Transverse colon (tissue), 4 donors: ENCODE data around the gene LYRM2.

Experiments
- POLR2A ChIP-seq: fragments of 450-650 bp; IDR thresholded peaks from one replicate; pipeline ENCODE4 v1.6.1; 2016; ENCODE audit warnings: antibody characterized with exemption, mild to moderate bottlenecking, moderate library complexity
- POLR2AphosphoS5 ChIP-seq, 3 donors: sonication (generic); formaldehyde crosslinking; IDR thresholded peaks; one replicate each; pipeline ENCODE4 v1.6.1; 2016; ENCODE audit warnings: antibody characterized with exemption in 3 of 3
- TF ChIP-seq, protein P1 (sequence below), 5 experiments: fragments of 200-600 bp in 3 of 5; fragments of 450-650 bp in 2 of 5; sonication (generic) in 3 of 5; IDR thresholded peaks; 1 replicate in 2 of 5; 2 replicates in 3 of 5; pipeline ENCODE4 v1.5.1; 2016 to 2017; ENCODE audit warnings: antibody characterized with exemption in 5 of 5, inconsistent platforms in 3 of 5, mild to moderate bottlenecking in 2 of 5, moderate library complexity in 1 of 5

DNA sequence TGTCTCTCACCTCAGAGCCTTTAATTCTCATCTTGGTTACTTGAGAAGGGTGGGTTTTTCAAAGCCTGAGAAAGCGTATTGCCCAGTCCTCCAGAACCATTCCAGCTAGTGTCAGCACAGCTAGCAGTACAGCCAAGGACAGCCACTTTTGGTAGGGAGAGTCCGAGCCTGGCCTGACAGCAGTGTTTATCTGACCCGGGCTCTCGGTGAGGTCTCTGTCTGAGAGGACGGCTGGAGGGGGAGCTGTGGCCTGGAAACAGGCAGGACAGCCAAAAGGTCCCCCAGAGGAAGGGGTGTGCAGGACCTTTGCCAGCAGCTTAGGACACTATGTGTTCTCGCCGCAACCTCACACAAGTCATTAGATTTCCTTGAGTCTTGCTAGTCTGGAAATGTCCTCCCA is 38.8 kb downstream of the LYRM2 start:
- TF ChIP-seq, protein P1, sequence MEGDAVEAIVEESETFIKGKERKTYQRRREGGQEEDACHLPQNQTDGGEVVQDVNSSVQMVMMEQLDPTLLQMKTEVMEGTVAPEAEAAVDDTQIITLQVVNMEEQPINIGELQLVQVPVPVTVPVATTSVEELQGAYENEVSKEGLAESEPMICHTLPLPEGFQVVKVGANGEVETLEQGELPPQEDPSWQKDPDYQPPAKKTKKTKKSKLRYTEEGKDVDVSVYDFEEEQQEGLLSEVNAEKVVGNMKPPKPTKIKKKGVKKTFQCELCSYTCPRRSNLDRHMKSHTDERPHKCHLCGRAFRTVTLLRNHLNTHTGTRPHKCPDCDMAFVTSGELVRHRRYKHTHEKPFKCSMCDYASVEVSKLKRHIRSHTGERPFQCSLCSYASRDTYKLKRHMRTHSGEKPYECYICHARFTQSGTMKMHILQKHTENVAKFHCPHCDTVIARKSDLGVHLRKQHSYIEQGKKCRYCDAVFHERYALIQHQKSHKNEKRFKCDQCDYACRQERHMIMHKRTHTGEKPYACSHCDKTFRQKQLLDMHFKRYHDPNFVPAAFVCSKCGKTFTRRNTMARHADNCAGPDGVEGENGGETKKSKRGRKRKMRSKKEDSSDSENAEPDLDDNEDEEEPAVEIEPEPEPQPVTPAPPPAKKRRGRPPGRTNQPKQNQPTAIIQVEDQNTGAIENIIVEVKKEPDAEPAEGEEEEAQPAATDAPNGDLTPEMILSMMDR (IDR thresholded peaks at IDR 0.05): no peak
- no peak for TF ChIP-seq POLR2AphosphoS5 (IDR thresholded peaks at IDR 0.05)
- TF ChIP-seq POLR2A: no peak
